SK-N-SH (cell line): ENCODE measurements around the gene CFDP1. TPM values are rescaled to one million over a fixed set of nuclear protein-coding genes. Genes with fewer than 3 reads are reported as not detected.

Source experiments
- CTCF ChIA-PET: fragments of 300-600, 350-600 bp; formaldehyde crosslinking; extraction: SDS; loops from one replicate; lab custom pipeline; 2021; lab: Yijun Ruan, JAX
- POLR2A ChIA-PET: fragments of 350-600 bp; sonication (Branson Sonifier 250); formaldehyde crosslinking; extraction: SDS; loops from one replicate; lab custom pipeline; 2020; ENCODE audit warnings: antibody characterized with exemption, inconsistent platforms; lab: Yijun Ruan, JAX
- DNase-seq: peaks from one replicate; pipeline ENCODE4 v3.0.0; 2012
- H2AFZ ChIP-seq: fragments of 200-600 bp; sonication (generic); 2 replicates; pipeline ENCODE4 v1.8.1; 2016; ENCODE audit warnings: antibody characterized with exemption, mild to moderate bottlenecking, low read depth
- H3F3A ChIP-seq: fragments of 200-600 bp; sonication (generic); replicated peaks from 2 replicates; pipeline ENCODE3; 2016; ENCODE audit warnings: antibody characterized with exemption, mild to moderate bottlenecking; ENCODE audit not compliant: insufficient read depth
- H3K27ac ChIP-seq, 2 experiments: fragments of 200-500 bp in 1 of 2; fragments of 200-600 bp in 1 of 2; sonication (Bioruptor generic) in 1 of 2; sonication (generic), shearing (Covaris generic) in 1 of 2; 2 replicates each; pipeline versions ENCODE4 v1.5.1 to v1.6.1; 2014 to 2016; ENCODE audit warnings: low read depth in 2 of 2, inconsistent platforms in 1 of 2, low read length in 1 of 2, mild to moderate bottlenecking in 1 of 2, mixed read lengths in 1 of 2
- H3K27me3 ChIP-seq: fragments of 200-600 bp; sonication (generic), shearing (Covaris generic); 2 replicates; pipeline ENCODE4 v1.6.1; 2016; ENCODE audit warnings: mixed run types; ENCODE audit not compliant: insufficient read depth
- H3K36me3 ChIP-seq, 2 experiments: fragments of 200-500 bp in 1 of 2; fragments of 200-600 bp in 1 of 2; sonication (Bioruptor generic) in 1 of 2; sonication (generic) in 1 of 2; replicated peaks in 1 of 2; 2 replicates each; pipeline versions ENCODE3 to v1.5.1; 2014 to 2016; ENCODE audit warnings: low read length in 1 of 2, mild to moderate bottlenecking in 1 of 2; ENCODE audit not compliant: insufficient read depth in 2 of 2, control insufficient read depth in 1 of 2
- H3K4me1 ChIP-seq, 2 experiments: fragments of 200-500 bp in 1 of 2; fragments of 200-600 bp in 1 of 2; sonication (Bioruptor generic) in 1 of 2; sonication (generic), shearing (Covaris generic) in 1 of 2; 2 replicates each; pipeline versions ENCODE4 v1.5.1 to v1.6.1; 2014 to 2016; ENCODE audit warnings: low read depth in 1 of 2, low read length in 1 of 2, mixed run types in 1 of 2; ENCODE audit not compliant: insufficient read depth in 2 of 2, control insufficient read depth in 1 of 2
- H3K4me2 ChIP-seq: fragments of 200-600 bp; sonication (generic), shearing (Covaris generic); 2 replicates; pipeline ENCODE4 v1.6.1; 2017; ENCODE audit warnings: mixed run types
- H3K4me3 ChIP-seq, 2 experiments: fragments of 200-500 bp in 1 of 2; fragments of 200-600 bp in 1 of 2; sonication (Bioruptor generic) in 1 of 2; sonication (generic), shearing (Covaris generic) in 1 of 2; 2 replicates each; pipeline versions ENCODE4 v1.5.1 to v1.8.1; 2014 to 2016; ENCODE audit warnings: low read depth in 2 of 2, inconsistent platforms in 1 of 2, low read length in 1 of 2, mild to moderate bottlenecking in 1 of 2, mixed read lengths in 1 of 2, moderate library complexity in 1 of 2
- H3K79me2 ChIP-seq: fragments of 200-600 bp; sonication (generic); 2 replicates; pipeline ENCODE4 v1.8.1; 2017; ENCODE audit warnings: mild to moderate bottlenecking; ENCODE audit not compliant: insufficient read depth
- H3K9ac ChIP-seq: fragments of 200-600 bp; sonication (generic); 2 replicates; pipeline ENCODE4 v1.6.1; 2017; ENCODE audit warnings: mixed run types
- H3K9me2 ChIP-seq: fragments of 200-600 bp; sonication (generic); 2 replicates; pipeline ENCODE4 v1.6.1; 2017; ENCODE audit warnings: mixed run types
- H3K9me3 ChIP-seq: fragments of 200-600 bp; sonication (generic); 2 replicates; pipeline ENCODE4 v1.6.1; 2017; ENCODE audit warnings: mixed run types, mild to moderate bottlenecking, moderate library complexity
- H4K20me1 ChIP-seq: fragments of 200-600 bp; sonication (generic); 2 replicates; pipeline ENCODE4 v1.6.1; 2017; ENCODE audit warnings: mild to moderate bottlenecking, mixed run types; ENCODE audit not compliant: insufficient read depth
- CHD2 ChIP-seq: fragments of 150-350 bp; IDR thresholded peaks from 2 replicates; pipeline ENCODE4 v1.6.1; 2018; ENCODE audit warnings: low read length; ENCODE audit not compliant: partially characterized antibody
- EZH2phosphoT487 ChIP-seq: fragments of 200-600 bp; sonication (generic); IDR thresholded peaks from 2 replicates; pipeline ENCODE4 v1.6.1; 2017; ENCODE audit warnings: low read depth, mixed run types, mild to moderate bottlenecking, antibody characterized with exemption, moderate library complexity, borderline replicate concordance
- FOXM1 ChIP-seq: IDR thresholded peaks from 2 replicates; pipeline ENCODE4 v1.4.0; 2012; ENCODE audit warnings: low read depth, mild to moderate bottlenecking
- GABPA ChIP-seq: IDR thresholded peaks from 2 replicates; pipeline ENCODE4 v1.4.0; 2012; ENCODE audit warnings: low read depth, mild to moderate bottlenecking
- JUND ChIP-seq: IDR thresholded peaks from 2 replicates; pipeline ENCODE4 v1.4.0; 2012
- MEF2A ChIP-seq: IDR thresholded peaks from 2 replicates; pipeline ENCODE4 v1.4.0; 2012; ENCODE audit warnings: low read depth, borderline replicate concordance
- MXI1 ChIP-seq: IDR thresholded peaks from 2 replicates; pipeline ENCODE4 v1.6.1; 2012; ENCODE audit warnings: mild to moderate bottlenecking, low read depth, low read length, improper control_type of control experiment
- NRF1 ChIP-seq: IDR thresholded peaks from 2 replicates; pipeline ENCODE4 v1.6.1; 2012; ENCODE audit warnings: low read depth, mild to moderate bottlenecking, low read length
- PBX3 ChIP-seq: IDR thresholded peaks from 2 replicates; pipeline ENCODE4; 2012
- POLR2AphosphoS5 ChIP-seq: IDR thresholded peaks from 2 replicates; pipeline ENCODE4 v1.6.1; 2012; ENCODE audit warnings: low read depth, low read length
- REST ChIP-seq: IDR thresholded peaks from 2 replicates; pipeline ENCODE4 v1.6.1; 2012; ENCODE audit warnings: mild to moderate bottlenecking, low read depth, low read length, moderate library complexity
- RFX5 ChIP-seq: IDR thresholded peaks from 2 replicates; pipeline ENCODE4 v1.6.1; 2012; ENCODE audit warnings: mild to moderate bottlenecking, improper control_type of control experiment, low read length
- RXRA ChIP-seq: IDR thresholded peaks from 2 replicates; pipeline ENCODE4 v1.4.0; 2012; ENCODE audit warnings: low read depth, mild to moderate bottlenecking, borderline replicate concordance
- SMC3 ChIP-seq: IDR thresholded peaks from 2 replicates; pipeline ENCODE4 v1.6.1; 2012; ENCODE audit warnings: low read depth, low read length, improper control_type of control experiment
- TAF1 ChIP-seq: IDR thresholded peaks from 2 replicates; pipeline ENCODE4 v1.6.1; 2012; ENCODE audit warnings: low read depth, mild to moderate bottlenecking, low read length, moderate library complexity, borderline replicate concordance
- TCF12 ChIP-seq: IDR thresholded peaks from 2 replicates; pipeline ENCODE4 v1.4.0; 2012
- USF2 ChIP-seq: fragments of 150-350 bp; IDR thresholded peaks from 2 replicates; pipeline ENCODE4 v1.6.1; 2017; ENCODE audit warnings: antibody characterized with exemption, low read length, low read depth, borderline replicate concordance
- WGBS: methylation state at CpG from one replicate; pipeline ENCODE4 v1.1.6; 2017; ENCODE audit warnings: low lambda C conversion rate; 5-methylcytosine and 5-hydroxymethylcytosine counted together
- polyA plus RNA-seq, 3 experiments: library from polyadenylated mRNA; depleted of rRNA; stranded (reverse); fragments of >200 nt; gene quantifications; 2 replicates each; pipeline ENCODE4 v1.2.3, GENCODE V29; 2012

CFDP1 gene
- polyA plus RNA-seq, 1 of the 3 experiments (the other 2 are of a cell fraction), result 46.0 TPM

- CTCF ChIA-PET, result interaction anchor here (0.8 to 3.2 kb wide), 5 partner anchors 41 to 184 kb away, joined by 3 to 22 read pairs (median 4); no protein-coding TSS in a partner anchor
- 50% methylated on average over 1 of the region's 1 CpG for WGBS
Measured at GRCh38 chr16:75383141-75383540, 50.2 kb downstream of the CFDP1 start.

More at GRCh38 chr16:75383141-75383540, 50.2 kb downstream of the CFDP1 start:
- Histone ChIP-seq H3K4me3 (no peak overlapping the region), H3K36me3 (peaks cover 11 to 17% of the 10 kb centered on the region in 2 experiments), H3K9me3 (no peaks in the 10 kb centered on the region), H4K20me1 (no peaks in the 10 kb centered on the region), H3F3A (peaks cover 24% of the 10 kb centered on the region), H3K27ac (peak overlapping the region in 1 of 2 experiments; percentile 58; a peak in 2 of 4 replicates), H3K4me2 (no peak overlapping the region)
- TF ChIP-seq CHD2 (no peak), REST (no peak), USF2 (no peak), MEF2A (no peak), TAF1 (no peak), POLR2AphosphoS5 (no peak), NRF1 (no peak), SMC3 (no peak), MXI1 (no peak), RXRA (no peak), PBX3 (no peak), EZH2phosphoT487 (no peak), RFX5 (no peak), JUND (no peak), FOXM1 (no peak), TCF12 (no peak), GABPA (no peak)
- TF ChIP-seq, all 33 proteins: peak for 0
- H3K27me3 ChIP-seq, result no peaks in the 10 kb centered on the region
- no peak for DNase-seq
- no peak overlapping the region for H2AFZ ChIP-seq
- POLR2A ChIA-PET, result no interaction called here
- no peak overlapping the region; the same call in 1 of the 2 replicates for H3K9ac ChIP-seq
- H3K4me1 ChIP-seq, result peaks cover 0 to 28% of the 10 kb centered on the region in 2 experiments; a peak in 3 of 4 replicates
- no peaks in the 10 kb centered on the region for H3K9me2 ChIP-seq
- H3K79me2 ChIP-seq, result peaks cover 17% of the 10 kb centered on the region; the same call in 1 of the 2 replicates
